ENCODE data around the gene GSTO2. TPM values are rescaled to one million over a fixed set of nuclear protein-coding genes. Genes with fewer than 3 reads are reported as not detected.
A peak's percentile ranks its signal among the peaks of the same experiment; 100 is the strongest.

GSTO2 gene
- total RNA-seq, 2 experiments from 2014 or later, result 0.96 to 1.3 TPM

- peak; percentile 80 for ATAC-seq
- Mint-ChIP-seq H3K4me3 (peak within 1 kb of the TSS; percentile 95), H3K27me3 (peaks cover 9% of the 10 kb centered on the region), H3K9me3 (ENCODE audit: low read depth) (no peaks in the 10 kb centered on the region), H3K27ac (peak within 1 kb of the TSS; percentile 100), H3K4me1 (peaks cover 50% of the 10 kb centered on the region), H3K36me3 (peaks cover 12% of the 10 kb centered on the region)
- CTCF ChIA-PET, result interaction anchor here (0.9 to 7.0 kb wide), 14 partner anchors 9 to 84 kb away, joined by 3 to 65 read pairs (median 8); partner anchors contain the start of gene CFAP58
- DNase-seq, result peak; percentile 84
Observed at GRCh38 chr10:104337985-104338735, 69.2 kb downstream of the GSTO2 start, which contains the start of gene ITPRIP. ITPRIP (minus strand) TSS chr10:104338465; CDS start chr10:104316051, 22,414 bp downstream.

GRCh38 chr10:104339469-104340110 is 70.6 kb downstream of the GSTO2 start:
- H3K4me1 Mint-ChIP-seq, result peaks cover 39% of the 10 kb centered on the region
- H3K4me3 Mint-ChIP-seq, result peak overlapping the region; percentile 95
- peaks cover 9% of the 10 kb centered on the region for H3K27me3 Mint-ChIP-seq
- CTCF ChIA-PET, result interaction anchor here (0.5 to 7.0 kb wide), 8 partner anchors 10 to 834 kb away, joined by 3 to 65 read pairs (median 16); partner anchors contain the start of gene CFAP58
- H3K36me3 Mint-ChIP-seq, result peaks cover 12% of the 10 kb centered on the region
- H3K27ac Mint-ChIP-seq, result peak overlapping the region; percentile 100
- peak; percentile 31 for DNase-seq
- H3K9me3 Mint-ChIP-seq (ENCODE audit: low read depth), result no peaks in the 10 kb centered on the region
- no peak for ATAC-seq

- CTCF ChIA-PET, result interaction anchor here (0.5 to 7.0 kb wide), 5 partner anchors 11 to 835 kb away, joined by 5 to 65 read pairs (median 24); partner anchors contain the start of gene CFAP58
- H3K4me1 Mint-ChIP-seq, result peaks cover 34% of the 10 kb centered on the region
- peaks cover 9% of the 10 kb centered on the region for H3K27me3 Mint-ChIP-seq
- ATAC-seq (no peak), DNase-seq (peak; percentile 28)
- no peaks in the 10 kb centered on the region for H3K9me3 Mint-ChIP-seq (ENCODE audit: low read depth)
- H3K4me3 Mint-ChIP-seq, result peak overlapping the region; percentile 30
- no peak overlapping the region for H3K27ac Mint-ChIP-seq
- peaks cover 12% of the 10 kb centered on the region for H3K36me3 Mint-ChIP-seq
Observed at GRCh38 chr10:104340111-104340526, 71.1 kb downstream of the GSTO2 start.

- Mint-ChIP-seq H3K27ac (no peak overlapping the region), H3K4me1 (peaks cover 33% of the 10 kb centered on the region), H3K36me3 (peaks cover 13% of the 10 kb centered on the region), H3K4me3 (no peak overlapping the region), H3K27me3 (peaks cover 9% of the 10 kb centered on the region), H3K9me3 (ENCODE audit: low read depth) (peaks cover 5% of the 10 kb centered on the region)
- DNase-seq (peak; percentile 3), ATAC-seq (no peak)
- CTCF ChIA-PET, result interaction anchor here (0.9 to 12.2 kb wide), 8 partner anchors 9 to 50 kb away, joined by 3 to 290 read pairs (median 4); partner anchors contain the start of gene CFAP58
Observed at GRCh38 chr10:104340641-104341040, 71.7 kb downstream of the GSTO2 start.

- Mint-ChIP-seq H3K9me3 (ENCODE audit: low read depth) (peaks cover 7% of the 10 kb centered on the region), H3K36me3 (peaks cover 11% of the 10 kb centered on the region), H3K4me1 (peaks cover 29% of the 10 kb centered on the region), H3K4me3 (no peak overlapping the region), H3K27ac (no peak overlapping the region), H3K27me3 (peaks cover 9% of the 10 kb centered on the region)
- ATAC-seq, result no peak
- no peak for DNase-seq
- CTCF ChIA-PET, result interaction anchor here (0.9 to 12.2 kb wide), 5 partner anchors 10 to 52 kb away, joined by 3 to 290 read pairs (median 3); no protein-coding TSS in a partner anchor
Observed at GRCh38 chr10:104342941-104343411, 74.0 kb downstream of the GSTO2 start.

GRCh38 chr10:104344219-104344618 is 75.2 kb downstream of the GSTO2 start:
- DNase-seq (no peak), ATAC-seq (no peak)
- H3K9me3 Mint-ChIP-seq (ENCODE audit: low read depth), result peaks cover 7% of the 10 kb centered on the region
- H3K36me3 Mint-ChIP-seq, result peaks cover 11% of the 10 kb centered on the region
- H3K4me1 Mint-ChIP-seq, result peaks cover 23% of the 10 kb centered on the region
- CTCF ChIA-PET, result interaction anchor here (1.5 to 12.2 kb wide), 3 partner anchors 9 to 53 kb away, joined by 7 to 290 read pairs (median 7); partner anchors contain the start of gene CFAP58
- no peak overlapping the region for H3K4me3 Mint-ChIP-seq
- peaks cover 9% of the 10 kb centered on the region for H3K27me3 Mint-ChIP-seq
- no peak overlapping the region for H3K27ac Mint-ChIP-seq

- ATAC-seq (no peak), DNase-seq (no peak)
- Mint-ChIP-seq H3K36me3 (peaks cover 7% of the 10 kb centered on the region), H3K27me3 (no peaks in the 10 kb centered on the region), H3K4me1 (peaks cover 13% of the 10 kb centered on the region), H3K4me3 (no peak overlapping the region), H3K9me3 (ENCODE audit: low read depth) (peaks cover 7% of the 10 kb centered on the region), H3K27ac (no peak overlapping the region)
- CTCF ChIA-PET, result interaction anchor here (1.7 to 12.2 kb wide), 4 partner anchors 8 to 55 kb away, joined by 7 to 290 read pairs (median 142); partner anchors contain the start of genes CFAP58 and ITPRIP
Observed at GRCh38 chr10:104345515-104345914, 76.5 kb downstream of the GSTO2 start.

- H3K36me3 Mint-ChIP-seq, result peaks cover 7% of the 10 kb centered on the region
- DNase-seq, result peak; percentile 49
- ATAC-seq, result no peak
- no peaks in the 10 kb centered on the region for H3K27me3 Mint-ChIP-seq
- CTCF ChIA-PET, result interaction anchor here (1.7 to 12.2 kb wide), 5 partner anchors 7 to 71 kb away, joined by 7 to 290 read pairs (median 14); partner anchors contain the start of genes CFAP58 and ITPRIP
- peaks cover 7% of the 10 kb centered on the region for H3K9me3 Mint-ChIP-seq (ENCODE audit: low read depth)
- H3K27ac Mint-ChIP-seq, result no peak overlapping the region
- H3K4me1 Mint-ChIP-seq, result peaks cover 13% of the 10 kb centered on the region
- H3K4me3 Mint-ChIP-seq, result no peak overlapping the region
Observed at GRCh38 chr10:104345941-104346340, 77.0 kb downstream of the GSTO2 start.

- ATAC-seq, result no peak
- H3K9me3 Mint-ChIP-seq (ENCODE audit: low read depth), result peaks cover 7% of the 10 kb centered on the region
- H3K27me3 Mint-ChIP-seq, result no peaks in the 10 kb centered on the region
- no peak for DNase-seq
- peaks cover 7% of the 10 kb centered on the region for H3K36me3 Mint-ChIP-seq
- no peak overlapping the region for H3K27ac Mint-ChIP-seq
- no peak overlapping the region for H3K4me3 Mint-ChIP-seq
- peaks cover 21% of the 10 kb centered on the region for H3K4me1 Mint-ChIP-seq
- CTCF ChIA-PET, result interaction anchor here (0.8 to 12.2 kb wide), 6 partner anchors 10 to 90 kb away, joined by 3 to 290 read pairs (median 12); partner anchors contain the start of gene ITPRIP
Observed at GRCh38 chr10:104347295-104348045, 78.5 kb downstream of the GSTO2 start.

- H3K36me3 Mint-ChIP-seq, result peaks cover 7% of the 10 kb centered on the region
- no peaks in the 10 kb centered on the region for H3K27me3 Mint-ChIP-seq
- H3K4me3 Mint-ChIP-seq, result no peak overlapping the region
- no peak for DNase-seq
- CTCF ChIA-PET, result interaction anchor here (3.7 to 12.2 kb wide), 3 partner anchors 11 to 58 kb away, joined by 14 to 290 read pairs (median 270); partner anchors contain the start of gene ITPRIP
- no peak overlapping the region for H3K27ac Mint-ChIP-seq
- H3K9me3 Mint-ChIP-seq (ENCODE audit: low read depth), result peaks cover 7% of the 10 kb centered on the region
- ATAC-seq, result no peak
- H3K4me1 Mint-ChIP-seq, result peaks cover 23% of the 10 kb centered on the region
Observed at GRCh38 chr10:104348601-104349000, 79.6 kb downstream of the GSTO2 start.

GRCh38 chr10:104349623-104350126 is 80.7 kb downstream of the GSTO2 start:
- CTCF ChIA-PET, result interaction anchor here (1.1 to 12.2 kb wide), 13 partner anchors 9 to 134 kb away, joined by 3 to 290 read pairs (median 12); partner anchors contain the start of genes GSTO2 and ITPRIP
- peaks cover 23% of the 10 kb centered on the region for H3K4me1 Mint-ChIP-seq
- no peak overlapping the region for H3K27ac Mint-ChIP-seq
- peaks cover 7% of the 10 kb centered on the region for H3K36me3 Mint-ChIP-seq
- H3K27me3 Mint-ChIP-seq, result no peaks in the 10 kb centered on the region
- ATAC-seq, result no peak
- peaks cover 7% of the 10 kb centered on the region for H3K9me3 Mint-ChIP-seq (ENCODE audit: low read depth)
- no peak for DNase-seq
- H3K4me3 Mint-ChIP-seq, result no peak overlapping the region

- DNase-seq (no peak), ATAC-seq (peak; percentile 49)
- peaks cover 23% of the 10 kb centered on the region for H3K4me1 Mint-ChIP-seq
- no peaks in the 10 kb centered on the region for H3K27me3 Mint-ChIP-seq
- no peak overlapping the region for H3K27ac Mint-ChIP-seq
- CTCF ChIA-PET, result interaction anchor here (0.8 to 12.2 kb wide), 17 partner anchors 9 to 134 kb away, joined by 3 to 290 read pairs (median 12); partner anchors contain the start of genes GSTO2 and ITPRIP
- peaks cover 7% of the 10 kb centered on the region for H3K9me3 Mint-ChIP-seq (ENCODE audit: low read depth)
- H3K36me3 Mint-ChIP-seq, result peaks cover 7% of the 10 kb centered on the region
- H3K4me3 Mint-ChIP-seq, result no peak overlapping the region
Observed at GRCh38 chr10:104350127-104350635, 81.2 kb downstream of the GSTO2 start.

All from activated CD8-positive, alpha-beta memory T cell treated with anti-CD3 and anti-CD28 coated beads, Interleukin-2, amount 10 ng/mL, durations not matched to agents 7 days and 5 days (primary cell).